PC-9 (cell line): Measurements from ENCODE around the gene ERRFI1.

Source experiments
- CTCF ChIP-seq: fragments of 200-600 bp; sonication (generic); conservative IDR thresholded peaks from 2 replicates; pipeline ENCODE4 v1.6.1; 2017; ENCODE audit warnings: mixed run types, antibody characterized with exemption, mild to moderate bottlenecking, moderate library complexity
- EZH2 ChIP-seq: fragments of 200-600 bp; sonication (generic); IDR thresholded peaks from 2 replicates; pipeline ENCODE4 v1.8.0; 2017; ENCODE audit warnings: antibody characterized with exemption, low read depth

- TF ChIP-seq CTCF (no peak), EZH2 (no peak)
Measured at GRCh38 chr1:8026153-8026975, at the start of gene ERRFI1.
